GM18951 (cell line): ENCODE data around the gene IDS.
A peak's percentile ranks its signal among the peaks of the same experiment; 100 is the strongest.
"Not testable (repeated sequence)": the region's sequence is repeated elsewhere in the genome, so short reads cannot be mapped to it uniquely, and the experiment has no call there.

ENCODE experiments used
- POLR2A ChIP-seq: IDR thresholded peaks from 4 replicates; pipeline ENCODE4 v1.6.1; 2011; ENCODE audit warnings: mild to moderate bottlenecking; ENCODE audit not compliant: insufficient read length, insufficient read depth; ENCODE audit errors: extremely low read depth
- in situ Hi-C: fragments of 300-500 bp; cut with MboI; formaldehyde crosslinking; loops from one replicate; pipeline ENCODE4 v1.12.0; 2022; ENCODE audit warnings: low sequenced_read_pairs, mixed read lengths, inconsistent platforms; ENCODE audit not compliant: unreplicated experiment

IDS gene

DNA sequence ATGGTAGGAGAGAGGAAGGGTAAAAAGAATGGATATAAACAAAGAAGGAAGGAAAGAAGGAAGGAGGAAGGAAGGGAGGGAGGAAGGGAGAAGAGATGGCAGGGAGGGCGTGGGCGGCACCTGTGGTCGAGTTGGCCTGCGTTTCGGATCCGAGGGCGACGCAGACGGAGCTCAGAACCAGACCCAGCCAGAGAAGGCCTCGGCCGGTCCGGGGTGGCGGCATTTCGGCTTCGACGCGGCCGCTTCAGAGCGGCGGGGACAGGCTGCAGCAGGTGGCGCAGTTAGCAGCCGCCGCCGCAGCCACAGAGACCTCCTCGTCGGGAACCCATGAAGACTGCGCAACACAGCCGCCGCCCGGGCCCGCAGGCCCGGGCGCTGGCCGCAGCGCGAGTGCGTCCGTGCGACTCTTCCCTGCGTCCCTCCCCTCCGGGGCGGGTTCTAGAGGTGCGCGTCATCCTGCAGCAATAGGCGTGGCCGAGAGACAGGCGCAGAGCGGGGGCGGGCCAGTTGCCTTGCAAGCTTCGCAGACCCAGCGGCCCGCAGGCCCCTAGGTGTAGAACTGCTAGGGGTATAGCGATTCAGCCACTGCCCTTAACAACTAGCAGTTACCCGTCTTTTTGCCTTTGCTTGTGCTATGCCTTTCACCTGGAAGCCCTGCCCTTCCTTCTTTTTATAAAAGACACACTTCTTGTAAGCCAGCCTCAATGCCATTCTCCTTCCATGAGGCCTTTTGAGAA, at the start of gene IDS:
Gene IDS, minus strand, starts transcription at position 392 of the 737 bp plus-strand sequence. Its CDS starts 169 bp downstream, at position 223.
- in situ Hi-C loops: no loop called here
- TF ChIP-seq POLR2A: peak; percentile 93

- in situ Hi-C loops: not testable (repeated sequence)
Observed at GRCh38 chrX:149551939-149552248, 46.8 kb upstream of the IDS start.

DNA sequence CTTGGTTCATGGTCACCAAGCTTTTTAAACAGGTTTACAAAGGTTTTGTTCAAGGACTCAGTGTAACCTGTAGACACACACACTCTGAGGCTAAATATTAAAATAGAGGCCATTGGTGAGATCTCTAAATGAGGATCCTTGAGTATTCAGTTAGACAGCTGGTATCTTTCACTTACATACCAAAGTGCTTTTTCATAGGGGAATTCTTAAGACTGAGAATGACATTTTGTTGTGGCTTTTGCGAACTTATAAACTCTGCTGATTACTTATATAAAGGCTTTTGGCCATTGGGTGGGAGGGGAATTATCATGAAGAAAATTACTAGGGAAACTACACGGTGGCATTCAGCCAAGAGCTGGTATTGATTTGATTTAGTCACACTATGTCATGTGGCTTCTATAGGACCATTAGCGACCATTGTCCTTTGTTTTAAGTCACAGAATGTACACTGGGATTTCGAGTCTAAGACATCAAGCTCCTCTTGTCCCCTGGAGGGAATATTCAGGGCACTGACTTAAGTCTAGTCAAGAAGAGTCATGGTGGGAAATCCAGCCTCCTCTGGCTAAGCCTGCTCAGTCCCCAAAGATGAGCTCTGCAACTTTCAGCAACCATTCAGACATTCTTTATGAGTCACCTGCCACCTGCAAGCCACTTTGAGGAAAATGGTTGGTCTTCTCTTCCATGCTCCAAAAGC, 46.3 kb upstream of the IDS start:
- in situ Hi-C loops: not testable (repeated sequence)

DNA sequence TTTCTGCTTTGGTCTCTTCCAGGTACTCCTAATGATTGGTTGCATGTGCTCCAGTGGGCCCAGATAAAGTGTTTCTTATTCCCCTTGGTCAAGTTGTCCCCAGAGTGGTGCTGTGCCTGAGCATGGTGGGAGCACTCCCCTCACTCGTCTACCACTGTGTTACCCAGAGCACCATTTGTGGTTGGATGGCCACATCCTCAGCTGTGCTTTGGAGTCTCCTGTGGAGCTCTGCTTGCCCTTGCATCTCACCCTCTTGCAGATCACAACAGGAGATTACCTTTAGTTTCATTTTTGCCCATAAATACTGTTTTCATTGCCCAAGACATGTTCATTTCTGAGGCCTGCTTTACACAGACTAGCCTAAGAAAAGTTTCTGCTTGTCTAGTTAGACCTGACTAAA, 45.3 kb upstream of the IDS start:
- in situ Hi-C loops: not testable (repeated sequence)

- in situ Hi-C loops: not testable (repeated sequence)
Observed at GRCh38 chrX:149549701-149550100, 44.6 kb upstream of the IDS start, which contains the start of gene HSFX3. HSFX3 (minus strand) TSS chrX:149549924; CDS start chrX:149549852, 72 bp downstream.

DNA sequence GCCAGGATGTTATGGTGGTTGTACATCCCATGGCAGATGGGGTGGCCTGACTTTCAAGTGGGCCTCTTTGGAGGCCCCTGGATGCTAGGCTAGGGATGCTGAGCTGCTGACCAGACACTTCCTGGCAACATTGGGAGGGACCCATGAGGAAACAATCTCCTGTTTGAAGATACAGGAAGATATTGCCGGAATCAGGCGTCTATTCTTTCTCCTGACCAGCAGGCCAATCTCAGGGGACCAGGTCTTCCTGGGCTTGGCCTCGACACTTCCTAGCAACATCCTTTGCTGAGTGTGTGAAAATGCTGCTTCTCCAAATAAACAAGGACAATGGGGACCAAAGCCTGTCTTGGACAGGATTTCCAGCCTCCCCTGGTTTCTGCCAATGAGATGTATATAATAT, 42.7 kb upstream of the IDS start:
- in situ Hi-C loops: not testable (repeated sequence)

DNA sequence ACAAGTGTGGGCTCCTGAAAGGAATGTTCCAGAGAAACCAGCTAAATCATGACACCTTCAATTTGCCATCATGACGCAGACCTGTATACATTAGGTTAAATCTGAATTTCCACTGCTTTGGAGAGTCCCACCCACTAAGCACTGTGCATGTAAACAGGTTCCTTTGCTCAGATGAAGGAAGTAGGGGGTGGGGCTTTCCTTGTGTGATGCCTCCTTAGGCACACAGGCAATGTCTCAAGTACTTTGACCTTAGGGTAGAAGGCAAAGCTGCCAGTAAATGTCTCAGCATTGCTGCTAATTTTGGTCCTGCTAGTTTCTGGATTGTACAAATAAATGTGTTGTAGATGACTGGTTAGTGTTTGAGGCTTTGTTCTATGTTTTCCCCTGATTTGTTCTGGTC, 41.9 kb upstream of the IDS start:
- in situ Hi-C loops: not testable (repeated sequence)

DNA sequence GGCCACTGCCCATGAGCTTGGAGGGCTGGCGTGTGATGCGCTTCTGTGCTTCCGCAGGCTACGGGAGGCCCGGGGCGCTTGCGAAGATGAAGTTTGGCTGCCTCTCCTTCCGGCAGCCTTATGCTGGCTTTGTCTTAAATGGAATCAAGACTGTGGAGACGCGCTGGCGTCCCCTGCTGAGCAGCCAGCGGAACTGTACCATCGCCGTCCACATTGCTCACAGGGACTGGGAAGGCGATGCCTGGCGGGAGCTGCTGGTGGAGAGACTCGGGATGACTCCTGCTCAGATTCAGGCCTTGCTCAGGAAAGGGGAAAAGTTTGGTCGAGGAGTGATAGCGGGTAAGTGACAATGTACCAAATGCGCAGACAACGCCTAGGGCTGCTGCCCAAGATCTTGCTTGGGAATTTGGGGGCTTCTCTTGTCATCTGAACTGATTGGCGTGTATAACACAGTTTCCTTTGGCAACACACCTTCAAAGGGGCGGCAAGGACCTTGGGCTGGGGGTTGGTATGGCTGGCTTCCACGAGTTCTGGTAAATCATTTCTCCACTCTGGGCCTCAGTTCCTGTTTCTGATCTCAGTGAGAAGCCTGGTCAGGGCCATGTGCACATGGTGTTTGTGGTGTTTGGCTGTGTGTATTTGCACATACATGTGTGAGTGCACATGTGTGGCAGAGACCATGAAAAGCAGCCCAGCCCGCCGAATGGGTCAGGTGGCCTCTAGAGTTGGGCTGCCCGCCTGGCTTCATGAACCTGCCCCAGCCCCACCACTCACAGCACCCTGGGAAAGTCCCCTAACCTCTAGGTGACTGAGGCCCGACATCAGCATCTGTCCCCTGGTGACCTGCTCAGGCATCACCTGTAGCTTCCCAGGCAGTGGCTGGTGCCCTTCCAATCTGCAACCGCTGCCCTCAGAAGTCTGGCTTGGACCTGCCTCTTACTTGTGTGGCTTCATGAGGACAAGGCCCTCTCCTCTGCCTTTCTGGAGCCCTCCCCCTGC, 40.7 kb upstream of the IDS start:
- in situ Hi-C loops: not testable (repeated sequence)

DNA sequence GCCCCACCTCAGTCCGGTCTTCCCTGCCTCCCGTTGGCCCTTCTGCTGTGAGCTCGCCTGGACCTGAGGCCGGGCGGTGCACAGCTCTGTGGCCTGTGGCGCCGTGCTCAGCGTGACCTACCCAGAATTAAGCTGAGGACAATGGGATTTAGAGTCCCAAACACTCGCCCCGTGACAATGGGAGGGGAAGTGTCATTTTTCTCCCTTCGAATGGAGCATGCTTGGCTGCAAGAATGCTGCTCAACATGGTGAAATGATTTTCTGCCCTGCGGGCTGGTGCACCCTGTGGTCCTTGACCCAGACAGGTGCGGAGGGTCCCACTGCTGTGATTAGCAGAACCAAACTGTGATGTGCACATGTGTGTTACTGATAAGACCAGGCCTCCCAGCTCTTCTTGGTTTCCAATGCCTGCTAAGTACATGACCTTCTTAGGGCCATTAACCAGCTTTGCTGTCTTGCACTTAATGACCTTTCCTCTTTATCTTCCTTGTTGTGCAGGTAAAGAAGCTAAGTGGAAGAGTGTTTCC, 36.5 kb upstream of the IDS start:
- in situ Hi-C loops: no loop called here
- TF ChIP-seq POLR2A: no peak

DNA sequence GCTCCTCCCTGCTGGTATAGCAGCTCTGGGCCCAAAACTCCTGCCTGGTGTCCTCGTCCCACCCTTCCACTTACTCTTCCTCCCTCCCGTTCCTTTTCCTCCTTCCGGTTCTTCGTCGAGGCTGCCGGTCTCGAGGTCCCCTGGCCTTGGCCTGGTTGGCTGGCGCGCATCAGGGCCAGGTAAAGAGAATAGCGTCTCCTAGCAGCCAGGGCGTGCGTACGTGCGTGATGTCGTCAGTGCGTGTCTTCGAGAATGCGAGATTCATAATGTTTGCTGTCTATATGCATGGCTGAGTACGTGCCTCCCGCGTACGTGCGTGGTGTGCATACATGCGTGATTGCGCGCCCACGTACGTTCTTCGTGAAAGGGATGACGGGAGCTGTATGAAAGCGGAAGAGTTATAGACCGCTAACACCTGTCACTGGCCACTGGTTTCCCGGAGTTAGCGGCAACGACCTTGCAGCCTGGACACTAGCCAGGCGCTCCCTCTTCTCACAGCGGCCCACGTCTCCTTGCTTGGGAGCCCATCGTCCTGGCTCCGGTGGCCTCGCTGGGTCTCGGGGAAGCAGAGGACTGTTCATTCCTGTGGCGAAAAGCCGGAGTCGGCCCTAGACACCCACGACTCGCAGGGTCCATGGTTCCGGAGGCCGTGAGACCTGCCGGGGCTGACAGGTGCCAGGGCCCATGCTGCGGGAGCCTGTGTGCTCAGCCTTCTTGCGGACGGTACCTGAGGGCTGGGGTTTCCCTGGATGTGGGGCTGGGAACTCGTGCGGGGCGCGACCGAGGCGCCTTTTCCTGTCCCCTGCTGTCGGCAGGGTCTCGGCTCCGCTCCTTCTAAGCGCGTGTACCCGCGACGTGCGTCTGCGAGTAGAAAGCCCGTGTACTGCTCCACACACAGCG, 35.8 kb upstream of the IDS start, which contains the start of gene EOLA1:
Gene EOLA1, plus strand, starts transcription at position 392 of the 900 bp plus-strand sequence. CDS start 4,619 bp downstream, outside the sequence.
- in situ Hi-C loops: no loop called here
- TF ChIP-seq POLR2A: peak; percentile 73

GRCh38 chrX:149540131-149540620, 35.1 kb upstream of the IDS start:
- TF ChIP-seq POLR2A: no peak
- in situ Hi-C loops: no loop called here

DNA sequence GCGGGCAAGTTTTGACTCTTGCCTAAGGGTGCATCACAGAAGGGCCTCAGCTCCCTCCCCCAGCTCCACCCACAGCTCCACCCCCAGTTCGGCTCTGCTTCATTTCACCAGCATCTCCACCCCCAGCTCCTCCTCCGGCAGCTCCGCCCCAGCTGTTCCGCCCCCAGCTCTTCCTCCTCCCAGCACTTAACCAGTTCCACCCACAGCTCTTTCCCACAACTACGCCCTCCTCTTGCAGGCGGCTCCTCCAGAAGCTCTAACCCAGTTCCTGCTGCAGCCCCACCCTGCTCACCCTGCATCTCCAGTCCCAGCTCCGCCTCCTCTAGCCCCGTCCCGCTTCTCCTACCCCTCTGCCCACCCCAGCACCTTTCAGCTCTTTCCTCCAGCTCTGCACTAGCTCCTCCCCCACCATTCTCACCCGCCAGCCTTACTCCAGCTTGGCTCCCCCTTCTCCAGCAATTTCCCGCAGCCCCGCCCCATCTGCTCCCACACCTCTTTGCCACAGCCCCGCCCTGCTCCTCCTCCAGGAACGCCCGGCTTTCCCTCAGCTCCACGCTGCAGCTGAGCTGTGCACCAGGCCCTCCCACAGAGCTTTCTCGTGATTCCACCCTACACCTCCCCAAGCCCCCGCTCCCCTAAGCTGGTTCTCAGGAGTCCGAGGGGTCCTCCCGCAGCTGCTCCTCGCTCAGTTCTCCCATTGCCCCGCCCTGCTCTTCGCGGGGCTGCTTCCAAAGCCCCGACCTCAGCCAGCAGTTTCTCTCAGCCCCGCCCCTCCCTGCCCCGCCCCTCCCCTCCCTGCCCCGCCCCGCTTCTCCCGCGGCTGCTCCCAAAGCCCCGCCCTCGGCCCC, 34.4 kb upstream of the IDS start:
- in situ Hi-C loops: loop anchor here (10.0 kb wide), 1 partner anchor 405 kb away; no protein-coding TSS in a partner anchor
- peak; percentile 26 for TF ChIP-seq POLR2A

GRCh38 chrX:149537474-149537873, 32.4 kb upstream of the IDS start:
- in situ Hi-C loops: loop anchor here (10.0 kb wide), 1 partner anchor 407 kb away; no protein-coding TSS in a partner anchor

DNA sequence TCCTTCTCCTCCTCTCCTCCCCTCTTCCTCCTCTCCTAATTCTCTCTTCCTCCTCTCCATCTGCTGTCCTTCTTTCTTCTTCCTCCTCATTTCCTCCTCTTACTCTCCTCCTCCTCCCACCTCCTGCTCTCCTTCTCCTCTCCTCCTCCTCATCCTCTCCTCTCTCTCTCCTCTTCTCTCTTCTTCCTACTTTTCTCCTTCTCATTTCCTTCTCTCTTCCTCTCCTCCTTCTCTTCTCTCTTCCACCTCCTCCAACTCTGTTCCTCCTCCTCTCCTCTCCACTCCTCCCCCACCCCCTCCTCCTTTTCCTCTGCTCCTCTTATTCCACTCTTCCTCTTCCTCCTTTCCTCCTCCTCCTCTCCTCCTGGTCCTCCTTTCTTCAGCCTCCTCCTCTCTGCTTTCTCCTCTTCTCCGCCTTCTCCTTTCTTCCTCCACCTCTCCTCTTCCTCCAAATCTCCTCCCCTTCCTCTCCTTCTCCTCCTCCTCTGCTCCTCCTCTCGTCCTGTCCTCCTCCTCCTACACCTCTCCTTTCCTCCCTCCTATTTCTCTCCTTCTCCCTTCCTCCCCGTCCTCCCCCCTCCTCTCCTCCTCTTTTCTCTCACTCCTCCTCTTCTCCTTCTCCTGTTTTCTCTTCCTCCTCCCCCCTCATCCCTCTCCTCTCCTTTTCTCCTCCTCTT, 30.0 kb upstream of the IDS start:
- in situ Hi-C loops: loop anchor here (10.0 kb wide), 1 partner anchor 410 kb away; no protein-coding TSS in a partner anchor

- in situ Hi-C loops: loop anchor here (10.0 kb wide), 1 partner anchor 411 kb away; no protein-coding TSS in a partner anchor
Observed at GRCh38 chrX:149533999-149534398, 28.9 kb upstream of the IDS start.

- in situ Hi-C loops: loop anchor here (10.0 kb wide), 1 partner anchor 412 kb away; no protein-coding TSS in a partner anchor
Observed at GRCh38 chrX:149532868-149533267, 27.8 kb upstream of the IDS start.
